ENCODE data around the gene CATSPERB.
A peak's percentile ranks its signal among the peaks of the same experiment; 100 is the strongest.
"Not testable (repeated sequence)": the region's sequence is repeated elsewhere in the genome, so short reads cannot be mapped to it uniquely, and the experiment has no call there.

Gene CATSPERB

DNA sequence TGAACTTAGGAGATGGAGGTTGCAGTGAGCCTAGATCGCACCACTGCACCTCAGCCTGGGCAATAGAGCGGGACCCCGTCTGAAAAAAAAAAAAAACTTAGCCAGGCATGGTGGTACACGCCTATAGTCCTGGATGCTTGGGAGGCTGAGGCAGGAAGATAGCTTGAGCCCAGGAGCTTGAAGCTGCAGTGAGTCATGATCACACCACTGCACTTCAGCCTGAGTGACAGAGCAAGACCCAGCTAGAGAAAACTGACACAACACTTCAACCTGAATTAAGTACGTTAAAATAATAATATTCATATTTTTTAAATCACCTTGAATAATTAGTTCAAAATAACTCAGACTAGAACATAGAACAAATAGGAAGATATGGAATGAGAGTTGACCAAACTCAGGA, 5.7 kb upstream of the CATSPERB start:
- DNase-seq (ENCODE audit: low read depth in 2 of 2, low spot score in 1 of 2) = no peak

DNA sequence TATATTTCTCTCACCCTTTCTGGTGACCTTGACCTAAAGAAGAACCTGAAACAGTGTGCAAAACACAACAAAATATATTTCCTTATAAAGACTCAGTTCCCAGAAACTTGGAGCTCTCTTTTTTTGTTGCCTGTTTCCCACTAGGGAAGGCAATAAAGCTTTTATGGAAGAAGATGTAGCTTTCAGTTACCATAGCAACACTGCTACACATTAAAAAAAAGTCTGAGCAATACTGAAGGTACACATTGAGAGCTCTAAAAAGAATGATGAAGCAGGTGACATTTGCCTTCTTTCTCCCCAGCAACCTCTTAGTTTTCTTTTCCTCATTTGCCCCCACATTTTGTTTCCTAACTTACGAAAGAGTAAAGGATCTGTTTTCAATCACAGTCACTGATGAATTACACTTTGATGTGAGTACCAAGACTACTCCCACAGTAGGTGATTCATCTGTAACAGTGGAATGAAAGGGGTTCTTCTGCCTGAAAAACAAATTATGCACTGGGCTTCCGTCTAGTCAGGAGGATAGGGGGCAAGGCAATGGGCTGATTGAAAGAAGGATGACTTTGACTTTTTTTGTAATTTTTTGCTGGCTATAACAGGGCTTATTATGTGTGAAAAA, 1.1 kb upstream of the CATSPERB start:
- DNase-seq (ENCODE audit: low read depth in 2 of 2, low spot score in 1 of 2) = no peak

DNA sequence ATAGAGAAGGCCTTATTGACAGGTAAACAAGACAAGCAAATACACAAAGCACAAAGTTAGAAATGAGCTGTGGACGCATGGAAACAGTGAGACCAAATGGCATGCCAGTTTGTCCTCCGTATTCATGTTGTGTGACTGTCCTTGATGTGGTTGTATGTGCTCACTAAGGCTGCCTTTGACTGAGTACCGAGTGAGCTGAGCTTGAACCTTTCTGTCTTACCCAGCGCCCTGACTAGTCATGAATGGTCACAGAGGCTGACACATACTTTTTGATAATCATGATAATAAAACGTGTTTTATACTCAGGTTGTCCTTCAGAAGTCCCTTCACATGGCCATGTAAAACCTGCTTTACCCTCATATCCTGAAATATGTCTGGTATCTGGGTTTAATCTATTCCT, 553 bp upstream of the CATSPERB start:
- no peak for DNase-seq (ENCODE audit: low read depth in 2 of 2, low spot score in 1 of 2)

DNA sequence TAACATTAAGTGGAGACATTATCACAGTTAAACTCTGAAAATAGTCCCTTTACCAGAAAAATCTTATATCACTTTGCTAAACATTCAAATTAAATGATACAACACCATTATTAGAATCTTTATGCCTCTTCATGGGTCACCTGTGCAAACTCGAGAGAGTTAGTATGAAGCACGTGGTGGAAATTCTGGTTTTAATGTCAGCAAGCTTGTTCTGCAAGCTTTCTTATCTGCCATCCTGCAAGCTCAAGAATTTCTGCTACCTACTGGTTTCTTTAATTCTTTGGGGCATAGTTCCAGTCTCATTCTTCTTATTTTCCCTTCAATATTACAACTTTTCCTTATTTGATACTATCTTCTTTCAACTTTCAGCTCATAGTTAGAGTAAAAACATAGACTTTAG, 868 bp downstream of the CATSPERB start:
- no peak for DNase-seq (ENCODE audit: low read depth in 2 of 2, low spot score in 1 of 2)

- no peak for DNase-seq (ENCODE audit: low read depth in 2 of 2, low spot score in 1 of 2)
These were observed 2.1 kb downstream of the CATSPERB start for GRCh38 chr14:91729756-91730155.

DNA sequence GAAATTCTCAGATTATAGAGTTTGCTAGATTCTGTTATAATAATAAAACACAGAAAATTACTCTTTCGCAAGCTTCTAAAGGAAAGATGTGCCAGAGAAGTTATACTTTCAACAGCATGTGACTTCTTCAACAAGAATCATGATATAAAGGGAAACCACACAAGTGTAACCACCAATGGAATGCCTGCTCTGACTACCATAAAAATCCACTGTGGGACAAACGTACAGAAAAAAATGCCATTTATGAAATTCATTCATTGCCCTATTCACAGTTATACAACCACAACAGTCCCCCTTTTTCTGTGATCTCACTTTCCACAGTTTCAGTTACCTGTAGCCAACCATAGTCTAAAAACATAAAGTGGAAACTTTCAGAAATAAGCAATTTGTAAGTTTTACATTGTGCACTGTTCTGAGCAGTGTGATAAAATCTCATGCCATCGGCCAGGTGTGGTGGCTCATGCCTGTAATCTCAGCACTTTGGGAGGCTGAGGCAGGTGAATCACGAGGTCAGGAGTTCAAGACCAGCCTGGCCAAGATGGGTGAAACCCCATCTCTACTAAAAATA, 3.2 kb downstream of the CATSPERB start:
- no peak for DNase-seq (ENCODE audit: low read depth in 2 of 2, low spot score in 1 of 2)

DNA sequence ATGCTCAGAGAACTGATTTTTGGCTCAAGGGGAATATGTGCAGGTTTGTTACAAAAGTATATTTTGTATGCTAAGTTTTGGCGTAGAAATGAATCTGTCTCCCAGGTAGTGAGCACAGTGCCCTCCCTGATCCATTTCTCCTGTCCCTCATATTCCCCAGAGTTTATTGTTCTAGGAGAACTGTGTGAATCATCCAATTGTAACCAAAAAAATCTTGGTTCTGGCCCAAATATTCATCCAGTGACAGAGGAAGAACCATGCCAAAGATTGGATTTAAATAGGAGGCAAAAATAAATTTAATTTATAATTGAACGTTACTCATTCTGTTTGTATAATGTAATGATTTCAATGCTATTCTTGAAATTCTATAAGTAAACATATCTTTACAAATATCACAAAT, 4.8 kb downstream of the CATSPERB start:
- DNase-seq (ENCODE audit: low read depth in 2 of 2, low spot score in 1 of 2) = no peak

DNA sequence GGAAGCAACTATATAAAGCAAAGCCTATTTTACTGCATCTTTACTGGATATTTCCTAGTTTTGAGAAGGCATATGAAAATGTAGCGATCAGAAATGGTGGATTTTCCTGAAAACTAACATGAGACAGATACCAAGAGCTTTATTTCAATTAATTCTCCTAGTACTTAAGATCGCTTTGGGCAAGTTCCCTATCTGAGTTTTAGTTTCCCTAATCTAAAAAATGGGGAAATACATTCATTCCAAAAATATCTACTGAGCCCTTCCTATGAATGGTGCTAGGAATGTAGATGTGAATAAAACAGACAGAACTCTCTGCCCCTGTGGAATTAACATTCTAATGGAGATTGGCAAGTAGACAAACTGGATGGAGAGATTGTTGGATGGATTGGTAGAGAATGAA, 8.4 kb downstream of the CATSPERB start:
- DNase-seq (ENCODE audit: low read depth in 2 of 2, low spot score in 1 of 2) = no peak

- no peak for DNase-seq (ENCODE audit: low read depth in 2 of 2, low spot score in 1 of 2)
These were observed 9.5 kb downstream of the CATSPERB start for GRCh38 chr14:91722386-91722785.

DNA sequence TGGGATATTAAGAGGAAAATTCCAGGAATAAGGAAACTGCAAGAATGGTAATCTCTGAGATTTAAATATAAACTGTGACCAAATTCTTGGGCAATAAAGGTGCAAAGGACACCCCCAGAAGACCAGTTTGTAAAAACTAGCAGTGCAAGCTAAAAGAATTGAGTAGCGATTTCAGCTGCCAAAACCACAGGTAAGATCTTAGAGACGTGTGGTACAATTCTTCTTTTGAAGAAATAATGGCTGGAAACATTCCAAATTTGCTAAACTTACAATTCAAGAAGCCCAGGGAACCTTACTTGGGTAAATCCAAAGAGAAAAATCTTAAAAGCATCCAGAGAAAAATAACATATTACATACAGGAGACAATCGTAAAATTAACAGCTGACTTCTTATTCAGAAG, 12.0 kb downstream of the CATSPERB start:
- no peak for DNase-seq (ENCODE audit: low read depth in 2 of 2, low spot score in 1 of 2)

GRCh38 chr14:91716999-91717398, 14.9 kb downstream of the CATSPERB start:
- DNase-seq (ENCODE audit: low read depth in 2 of 2, low spot score in 1 of 2) = no peak

DNA sequence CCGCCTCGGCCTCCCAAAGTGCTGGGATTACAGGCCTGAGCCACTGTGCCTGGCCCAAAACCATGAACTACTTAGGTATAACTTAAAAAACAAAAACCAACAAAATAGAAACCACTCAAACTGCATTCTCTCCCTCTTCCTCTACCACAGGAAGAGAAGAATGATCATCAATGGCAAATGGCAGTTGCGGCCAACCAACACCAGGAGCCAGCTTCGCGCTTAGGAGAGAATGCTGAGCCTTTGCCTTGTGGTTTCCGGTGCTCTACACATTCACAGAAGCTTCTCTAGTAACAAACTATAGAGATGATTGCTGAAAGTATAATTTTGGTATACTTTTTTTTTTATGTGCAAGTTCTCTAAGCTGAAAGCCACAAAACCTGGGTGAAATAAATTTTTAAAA, 17.1 kb downstream of the CATSPERB start:
- DNase-seq (ENCODE audit: low read depth in 2 of 2, low spot score in 1 of 2) = peak in 1 of 2 donors; percentile 0

- DNase-seq (ENCODE audit: low read depth in 2 of 2, low spot score in 1 of 2) = no peak
These were observed 23.1 kb downstream of the CATSPERB start for GRCh38 chr14:91708795-91709194.

DNA sequence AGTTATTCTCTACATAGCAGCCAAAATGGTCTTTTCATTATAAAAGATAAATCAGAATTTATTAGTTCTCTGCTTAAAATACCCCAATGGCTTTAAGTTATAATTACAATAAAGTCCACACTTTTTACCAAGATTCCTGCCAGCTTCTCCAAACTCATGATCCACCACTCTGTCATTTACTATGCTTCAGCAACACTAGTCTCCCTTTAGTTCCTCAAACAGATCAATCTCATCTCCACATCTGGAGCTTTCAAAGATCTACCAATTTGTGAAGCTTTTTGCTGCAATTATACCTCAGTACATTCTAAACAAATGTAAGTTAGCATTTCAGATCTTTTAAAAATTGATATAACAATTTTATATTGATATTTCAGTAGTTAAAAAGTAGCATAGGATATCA, 24.9 kb downstream of the CATSPERB start:
- DNase-seq (ENCODE audit: low read depth in 2 of 2, low spot score in 1 of 2) = no peak

DNA sequence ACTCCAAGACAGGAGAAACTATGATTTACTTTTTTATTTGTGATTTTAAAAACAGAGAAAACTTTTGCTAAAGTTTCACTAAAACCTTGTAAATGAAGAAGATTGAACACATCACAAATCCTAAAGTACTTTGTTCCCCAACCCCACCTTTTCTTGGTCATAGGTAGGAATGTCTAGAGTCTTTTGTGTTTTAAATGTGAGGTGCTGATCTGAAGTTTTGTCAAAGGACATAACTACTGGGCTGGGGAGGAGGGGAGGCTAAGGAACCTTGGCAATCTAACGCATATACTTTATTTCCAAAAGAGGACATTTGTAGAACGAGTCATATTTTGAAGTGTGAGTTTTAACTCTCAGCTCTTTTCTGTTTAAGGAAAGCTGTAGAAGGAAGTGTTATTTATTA, 37.2 kb downstream of the CATSPERB start:
- no peak for DNase-seq (ENCODE audit: low read depth in 2 of 2, low spot score in 1 of 2)

DNA sequence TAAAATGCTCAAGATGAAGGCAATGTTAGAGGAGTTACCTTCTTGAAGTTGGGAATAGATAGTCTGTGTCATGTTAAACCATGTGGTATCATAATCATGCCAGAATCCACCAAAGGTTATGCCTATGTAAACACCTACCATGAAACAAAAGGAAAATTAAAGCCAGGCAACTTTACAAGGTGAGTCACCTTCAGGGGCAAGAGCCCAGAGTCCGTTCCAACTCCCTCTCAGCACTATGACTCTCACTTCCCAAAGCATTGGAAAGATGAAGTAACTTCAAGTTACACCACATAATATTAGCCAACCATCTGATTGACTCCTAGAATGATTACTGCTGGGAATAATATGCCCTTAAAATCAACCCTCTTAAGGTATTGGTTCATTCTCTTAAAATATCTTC, 38.5 kb downstream of the CATSPERB start:
- DNase-seq (ENCODE audit: low read depth in 2 of 2, low spot score in 1 of 2) = no peak

- DNase-seq (ENCODE audit: low read depth in 2 of 2, low spot score in 1 of 2) = no peak
These were observed 39.8 kb downstream of the CATSPERB start for GRCh38 chr14:91692075-91692474.

- no peak for DNase-seq (ENCODE audit: low read depth in 2 of 2, low spot score in 1 of 2)
These were observed 42.3 kb downstream of the CATSPERB start for GRCh38 chr14:91689608-91690007.

DNA sequence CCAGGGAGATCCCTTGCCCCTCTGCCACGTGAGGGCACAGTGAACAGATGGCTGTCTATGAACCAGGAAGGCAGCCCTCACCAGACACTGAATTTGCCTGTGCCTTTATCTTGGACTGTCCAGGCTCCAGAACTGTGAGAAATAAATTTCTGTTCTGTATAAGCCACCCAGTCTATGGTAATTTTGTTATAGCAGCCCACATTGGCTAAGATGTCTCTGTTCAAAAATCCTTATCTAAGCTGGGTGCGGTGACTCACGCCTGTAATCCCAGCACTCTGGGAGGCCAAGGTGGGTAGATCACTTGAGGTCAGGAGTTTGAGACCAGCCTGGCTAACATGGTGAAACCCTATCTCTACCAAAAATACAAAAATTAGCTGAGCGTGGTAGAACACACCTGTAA, 44.5 kb downstream of the CATSPERB start:
- DNase-seq (ENCODE audit: low read depth in 2 of 2, low spot score in 1 of 2) = not testable (repeated sequence)

DNA sequence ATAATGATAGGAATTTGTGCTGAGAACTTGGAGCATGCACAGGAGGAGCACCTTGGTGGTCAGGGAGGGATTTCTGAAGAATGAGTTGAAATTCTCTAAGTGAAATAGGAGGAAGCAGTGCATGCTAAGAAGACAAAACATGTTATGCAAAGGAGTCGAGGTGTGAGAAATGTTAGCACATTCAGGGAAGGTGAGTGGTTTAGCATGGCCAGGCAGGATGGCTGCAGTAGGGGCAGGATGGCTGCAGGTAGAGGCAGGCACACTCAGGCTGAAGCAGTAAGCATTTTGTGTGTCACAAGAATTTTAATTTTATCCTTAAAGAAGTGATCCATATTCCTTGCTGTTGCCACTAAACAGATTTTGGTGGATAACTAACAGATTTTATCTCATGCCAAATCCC, 46.3 kb downstream of the CATSPERB start:
- DNase-seq (ENCODE audit: low read depth in 2 of 2, low spot score in 1 of 2) = no peak

GRCh38 chr14:91681893-91682563, 49.9 kb downstream of the CATSPERB start:
- no peak for DNase-seq (ENCODE audit: low read depth in 2 of 2, low spot score in 1 of 2)

- DNase-seq (ENCODE audit: low read depth in 2 of 2, low spot score in 1 of 2) = no peak
These were observed 50.8 kb downstream of the CATSPERB start for GRCh38 chr14:91681118-91681517.

- no peak for DNase-seq (ENCODE audit: low read depth in 2 of 2, low spot score in 1 of 2)
These were observed 52.6 kb downstream of the CATSPERB start for GRCh38 chr14:91679273-91679672.
